Uterus (tissue), 2 donors: ENCODE measurements around the gene MLF1.

Experiments used
- POLR2A ChIP-seq, 2 donors: fragments of 450-650 bp; IDR thresholded peaks; one replicate each; pipeline ENCODE4 v1.6.1; 2016; ENCODE audit warnings: antibody characterized with exemption in 2 of 2, mild to moderate bottlenecking in 1 of 2, moderate library complexity in 1 of 2
- TF ChIP-seq, protein P1 (sequence below), 4 experiments: fragments of 200-600 bp in 2 of 4; fragments of 450-650 bp in 2 of 4; sonication (generic) in 2 of 4; IDR thresholded peaks; one replicate each; pipeline ENCODE4 v1.5.1; 2016 to 2019; ENCODE audit warnings: antibody characterized with exemption in 4 of 4, mild to moderate bottlenecking in 2 of 4, moderate library complexity in 1 of 4

DNA sequence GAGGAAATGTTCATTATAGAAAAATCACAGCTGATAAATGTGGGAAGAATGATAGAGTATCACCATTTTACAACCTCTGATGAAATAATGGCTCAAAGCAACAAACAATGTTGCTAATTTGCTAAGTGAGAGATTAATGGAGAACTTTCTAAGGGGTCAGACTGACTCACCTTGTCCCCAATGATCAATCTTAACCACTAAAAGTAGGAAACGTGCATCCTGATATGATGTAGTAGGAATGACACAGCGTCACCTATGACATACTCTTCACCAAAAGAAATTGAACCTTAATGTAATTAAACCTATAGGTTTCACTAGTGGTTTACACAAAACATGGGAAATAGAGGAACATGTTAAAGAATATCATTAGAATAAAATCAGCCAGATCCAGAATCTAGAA is 35.1 kb upstream of the MLF1 start:
- TF ChIP-seq, protein P1, sequence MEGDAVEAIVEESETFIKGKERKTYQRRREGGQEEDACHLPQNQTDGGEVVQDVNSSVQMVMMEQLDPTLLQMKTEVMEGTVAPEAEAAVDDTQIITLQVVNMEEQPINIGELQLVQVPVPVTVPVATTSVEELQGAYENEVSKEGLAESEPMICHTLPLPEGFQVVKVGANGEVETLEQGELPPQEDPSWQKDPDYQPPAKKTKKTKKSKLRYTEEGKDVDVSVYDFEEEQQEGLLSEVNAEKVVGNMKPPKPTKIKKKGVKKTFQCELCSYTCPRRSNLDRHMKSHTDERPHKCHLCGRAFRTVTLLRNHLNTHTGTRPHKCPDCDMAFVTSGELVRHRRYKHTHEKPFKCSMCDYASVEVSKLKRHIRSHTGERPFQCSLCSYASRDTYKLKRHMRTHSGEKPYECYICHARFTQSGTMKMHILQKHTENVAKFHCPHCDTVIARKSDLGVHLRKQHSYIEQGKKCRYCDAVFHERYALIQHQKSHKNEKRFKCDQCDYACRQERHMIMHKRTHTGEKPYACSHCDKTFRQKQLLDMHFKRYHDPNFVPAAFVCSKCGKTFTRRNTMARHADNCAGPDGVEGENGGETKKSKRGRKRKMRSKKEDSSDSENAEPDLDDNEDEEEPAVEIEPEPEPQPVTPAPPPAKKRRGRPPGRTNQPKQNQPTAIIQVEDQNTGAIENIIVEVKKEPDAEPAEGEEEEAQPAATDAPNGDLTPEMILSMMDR (IDR thresholded peaks at IDR 0.05), result no peak
- TF ChIP-seq POLR2A (IDR thresholded peaks at IDR 0.05), result no peak
